HG03159 (cell line): ENCODE data around the gene C16orf74.

Source experiments
- ATAC-seq: cut with Tn5 transposase; IDR thresholded peaks from one replicate; pipeline ENCODE4 v1.9.1; 2021; ENCODE audit warnings: mild to moderate bottlenecking, moderate library complexity; ENCODE audit not compliant: unreplicated experiment

Gene C16orf74

GRCh38 chr16:85677383-85677967 is 73.4 kb downstream of the C16orf74 start:
- ATAC-seq = no peak

DNA sequence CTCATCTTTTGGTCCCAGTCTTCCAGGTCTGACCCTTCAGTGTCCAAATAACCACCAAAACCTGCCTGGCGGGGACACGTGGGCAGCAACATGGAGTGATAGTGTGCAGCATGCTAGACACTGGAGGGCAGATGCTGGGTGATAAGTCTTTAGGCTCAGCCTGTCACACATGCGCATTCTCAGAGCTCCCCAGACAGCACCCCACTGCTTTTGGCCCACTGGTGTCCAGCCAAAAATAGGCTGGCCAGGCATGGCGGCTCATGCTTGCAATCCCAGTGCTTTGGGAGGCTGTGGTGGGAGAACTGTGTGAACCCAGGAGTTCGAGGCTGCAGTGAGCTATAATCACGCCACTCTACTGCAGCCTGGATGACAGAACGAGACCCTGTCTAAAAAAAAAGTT is 74.4 kb downstream of the C16orf74 start:
- ATAC-seq = no peak

DNA sequence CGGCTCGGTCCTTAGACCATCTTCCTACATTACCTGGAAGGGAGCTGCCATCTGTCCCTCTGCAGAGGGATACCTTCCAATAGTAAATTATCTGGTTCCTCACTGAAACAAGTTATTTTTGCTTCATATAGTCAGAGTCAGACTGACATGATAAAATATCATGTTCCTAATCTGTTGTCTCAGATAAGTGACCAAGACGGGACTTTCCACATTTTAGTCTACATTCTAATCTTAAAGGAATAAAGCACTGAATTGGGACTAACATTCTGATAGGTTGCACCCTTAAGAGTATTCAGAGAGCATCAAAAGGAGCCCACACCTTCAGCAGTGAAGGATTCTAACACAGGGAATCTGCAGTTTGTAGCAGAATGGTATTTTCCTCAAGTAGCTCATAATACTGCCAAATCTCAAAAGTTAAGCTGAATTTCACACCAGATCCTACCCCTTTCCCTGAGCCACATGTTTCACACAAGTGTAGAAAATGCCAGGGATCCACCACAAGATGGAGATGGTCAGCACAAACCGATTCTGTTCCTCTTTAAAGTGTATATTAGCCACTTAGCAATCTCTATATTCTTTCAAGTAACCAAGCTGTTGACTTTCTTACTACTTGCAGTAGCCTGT is 75.5 kb downstream of the C16orf74 start:
- ATAC-seq = no peak

GRCh38 chr16:85674828-85675227 is 76.1 kb downstream of the C16orf74 start:
- ATAC-seq = no peak

DNA sequence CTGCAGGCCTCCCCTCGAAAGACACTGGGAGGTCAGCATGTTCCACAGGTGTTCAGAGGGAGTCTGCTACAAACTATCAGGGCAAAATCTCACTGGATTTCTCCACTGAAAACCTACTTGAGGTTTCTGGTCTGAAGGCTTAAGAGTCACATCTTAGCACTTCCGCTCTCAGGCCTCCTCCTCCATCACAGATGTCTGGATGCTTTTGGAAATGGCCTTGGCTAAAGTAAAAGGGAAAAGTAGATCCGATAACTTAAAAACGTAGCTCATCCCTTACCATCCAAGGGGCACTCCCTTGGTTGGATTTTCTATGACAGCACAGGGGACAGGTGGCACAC is 76.5 kb downstream of the C16orf74 start:
- ATAC-seq = no peak

GRCh38 chr16:85673529-85674417 is 77.1 kb downstream of the C16orf74 start:
- no peak for ATAC-seq

- ATAC-seq = no peak
These were observed 80.1 kb downstream of the C16orf74 start for GRCh38 chr16:85670840-85671239.

DNA sequence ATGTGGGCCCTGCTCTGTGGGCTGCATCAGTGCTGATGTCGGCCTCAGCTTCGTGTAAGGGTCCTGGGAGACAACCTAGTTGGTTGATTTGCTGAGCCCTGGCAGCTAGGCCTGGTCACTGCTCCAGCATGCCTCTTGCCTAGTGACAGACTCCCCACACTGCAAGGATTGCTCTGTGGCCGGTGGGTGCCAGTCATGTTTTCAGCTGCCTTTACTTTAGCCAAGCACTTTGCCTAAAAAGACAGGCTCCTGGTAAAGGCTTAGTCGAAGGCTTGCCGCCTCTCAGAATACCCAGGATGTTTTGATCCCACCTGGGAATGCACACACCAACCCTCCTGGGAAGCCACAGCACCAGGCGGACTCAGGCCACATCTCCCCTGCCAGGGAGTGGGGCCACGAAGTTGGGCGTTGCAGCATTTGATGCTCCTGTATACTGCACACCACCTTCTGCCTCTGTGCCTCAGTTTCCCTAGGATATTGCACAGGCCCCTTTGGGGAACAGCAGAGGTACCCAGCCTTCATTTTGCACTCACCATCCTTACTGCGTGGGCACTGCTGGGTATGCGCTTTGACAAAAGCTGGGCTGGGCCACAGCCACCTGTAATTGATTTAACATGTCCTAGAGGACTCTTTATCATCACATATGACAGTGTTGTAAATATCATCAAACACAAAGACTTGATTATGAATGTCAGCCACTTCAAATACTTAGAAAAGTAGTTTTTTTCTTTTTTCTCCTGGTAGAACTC is 82.0 kb downstream of the C16orf74 start:
- ATAC-seq = no peak

GRCh38 chr16:85667841-85668413 is 83.0 kb downstream of the C16orf74 start:
- ATAC-seq = no peak

DNA sequence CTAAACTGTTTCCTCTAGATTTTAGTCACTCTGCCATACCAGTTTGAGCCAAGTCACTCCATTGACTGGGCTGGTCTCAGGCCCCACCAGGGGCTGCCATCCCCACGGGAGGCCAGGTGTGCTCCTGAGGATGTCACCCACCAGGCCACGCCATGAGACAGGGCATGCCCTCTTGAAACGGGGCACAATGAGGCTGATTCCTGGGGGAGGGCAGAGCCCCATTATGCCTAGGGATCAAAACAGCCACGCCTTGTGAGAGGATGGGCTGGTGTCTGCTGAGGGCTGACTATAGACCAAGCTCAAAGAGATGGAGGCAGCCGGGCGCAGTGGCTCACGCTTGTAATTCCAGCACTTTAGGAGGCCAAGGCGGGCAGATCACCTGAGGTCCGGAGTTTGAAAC is 83.6 kb downstream of the C16orf74 start:
- ATAC-seq = no peak

GRCh38 chr16:85665929-85666328 is 85.0 kb downstream of the C16orf74 start:
- no peak for ATAC-seq

GRCh38 chr16:85665373-85665740 is 85.5 kb downstream of the C16orf74 start:
- ATAC-seq = no peak

GRCh38 chr16:85664580-85665372 is 86.1 kb downstream of the C16orf74 start:
- no peak for ATAC-seq

- no peak for ATAC-seq
These were observed 87.0 kb downstream of the C16orf74 start for GRCh38 chr16:85663891-85664321.

GRCh38 chr16:85662976-85663830 is 87.7 kb downstream of the C16orf74 start:
- ATAC-seq = no peak

- no peak for ATAC-seq
These were observed 88.4 kb downstream of the C16orf74 start for GRCh38 chr16:85662482-85662812.

DNA sequence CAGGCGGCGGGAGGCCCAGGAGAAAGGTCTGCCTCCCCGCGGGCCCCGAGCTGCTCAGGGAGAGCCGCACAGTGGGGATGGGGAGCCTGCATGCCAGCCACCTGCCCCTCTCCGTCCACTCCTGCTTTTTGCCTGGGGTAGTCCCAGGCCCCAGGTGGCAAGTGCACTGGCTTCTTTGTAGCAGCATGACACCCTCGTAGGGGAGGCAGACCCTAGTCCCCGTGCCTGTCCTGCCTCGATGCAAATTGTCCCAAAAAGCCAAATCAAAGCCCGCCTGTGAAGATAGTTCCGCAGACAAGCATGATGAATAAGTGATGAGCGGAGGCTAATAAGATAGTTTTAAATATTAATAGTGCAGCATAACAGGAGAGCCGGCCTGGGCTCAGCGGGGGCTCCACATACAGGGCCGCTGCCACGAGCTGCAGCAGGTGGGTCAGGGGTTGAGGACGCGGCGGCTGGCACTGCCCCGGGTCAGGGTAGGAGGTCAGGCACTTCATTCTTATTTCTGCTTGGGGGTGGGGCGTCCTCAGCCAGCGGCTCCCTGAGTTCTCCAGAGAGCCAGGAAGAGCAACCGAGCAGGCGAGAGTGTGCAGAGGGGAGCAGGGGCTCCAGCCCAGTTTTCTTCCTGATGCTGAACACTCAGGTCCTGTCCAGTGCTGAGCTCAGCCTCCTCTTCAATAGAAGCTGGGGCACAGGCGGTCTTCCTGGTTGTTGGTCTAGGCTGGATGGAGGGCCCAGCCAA is 89.0 kb downstream of the C16orf74 start:
- ATAC-seq = no peak

- ATAC-seq = no peak
These were observed 89.8 kb downstream of the C16orf74 start for GRCh38 chr16:85660843-85661739.
